ENCODE measurements around the gene DRG2. TPM values are rescaled to one million over a fixed set of nuclear protein-coding genes. Genes with fewer than 3 reads are reported as not detected.

DRG2 gene
- total and polyA plus RNA-seq, 2 donors (not counting 1 experiment from before 2014, with no cell fraction given), result 58.7 to 67.8 TPM

DNA sequence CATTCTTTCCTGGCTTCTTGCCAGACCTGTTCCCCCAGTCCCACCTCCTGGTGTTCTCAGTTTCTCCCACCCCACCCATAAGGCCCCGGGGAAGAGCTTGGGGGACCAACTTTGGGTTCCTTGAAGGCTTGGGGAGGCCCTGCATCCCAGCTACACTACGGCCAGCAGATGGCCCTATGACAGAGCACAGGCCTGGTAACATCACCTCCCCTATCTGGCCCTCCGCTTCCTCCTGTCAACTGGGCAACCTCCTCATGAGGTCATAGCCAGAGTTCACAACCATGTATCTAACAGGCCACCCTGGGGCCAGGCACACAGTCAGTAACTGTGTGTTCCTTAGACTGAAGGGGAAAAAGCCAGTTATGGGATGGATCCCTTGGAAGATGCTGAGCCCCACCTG is 52.2 kb downstream of the DRG2 start:
- Histone ChIP-seq H3K9me3 (ENCODE audit: control extremely low read depth in 1 of 3, control insufficient read depth in 2 of 3, insufficient read depth in 1 of 3, low read length in 2 of 3) (no peaks in the 10 kb centered on the region), H3K4me2 (replicated peaks; ENCODE audit: low read depth, low read length, poor library complexity, severe bottlenecking) (no peak overlapping the region), H3K27me3 (replicated peaks in 1 of 4; ENCODE audit: control extremely low read depth in 1 of 4, control insufficient read depth in 3 of 4, insufficient read depth in 4 of 4, low read length in 3 of 4) (peaks cover 0 to 13% (median 1%) of the 10 kb centered on the region in 4 experiments), H2AFZ (ENCODE audit: insufficient read depth, low read depth, low read length, poor library complexity, severe bottlenecking) (no peak overlapping the region), H3K36me3 (replicated peaks in 1 of 2; ENCODE audit: control extremely low read depth in 1 of 2, control insufficient read depth in 1 of 2, extremely low read depth in 1 of 2, insufficient read depth in 2 of 2, low read length in 1 of 2) (no peaks in the 10 kb centered on the region), H3K9ac (ENCODE audit: low read length) (no peak overlapping the region), H3K27ac (ENCODE audit: low read length in 2 of 2) (no peak overlapping the region), H3K4me3 (ENCODE audit: control extremely low read depth in 1 of 5, extremely low read depth in 1 of 5, insufficient read depth in 1 of 5, low read depth in 2 of 5, low read length in 4 of 5) (no peak overlapping the region), H3K4me1 (ENCODE audit: control insufficient read depth in 2 of 2, insufficient read depth in 2 of 2, low read length in 2 of 2) (peaks cover 0 to 4% of the 10 kb centered on the region in 2 donors), H3K79me2 (ENCODE audit: control insufficient read depth, insufficient read depth, low read length) (no peaks in the 10 kb centered on the region), H4K20me1 (ENCODE audit: control insufficient read depth, insufficient read depth, low read length, poor library complexity, severe bottlenecking) (no peaks in the 10 kb centered on the region)
- Mint-ChIP-seq H3K4me1 (peaks cover 5% of the 10 kb centered on the region), H3K4me3 (no peak overlapping the region), H3K9me3 (ENCODE audit: insufficient read depth) (no peaks in the 10 kb centered on the region), H3K27me3 (peaks cover 11% of the 10 kb centered on the region), H3K27ac (no peak overlapping the region)
- POLR2A ChIA-PET, result no interaction called here
- 69% methylated on average over 2 of the region's 3 CpGs for WGBS (ENCODE audit: insufficient coverage)
- ATAC-seq (ENCODE audit: low read depth), result no peak
- DNase-seq, result no peak
- CTCF ChIA-PET, result interaction anchor here (0.5 to 1.7 kb wide), 2 partner anchors 77 to 519 kb away, joined by 3 to 4 read pairs; no protein-coding TSS in a partner anchor
- no peak for TF ChIP-seq EZH2 (IDR thresholded peaks at IDR 0.05; ENCODE audit: borderline replicate concordance, insufficient read depth, low read depth, low read length, poor library complexity, severe bottlenecking)
- TF ChIP-seq, protein P1, sequence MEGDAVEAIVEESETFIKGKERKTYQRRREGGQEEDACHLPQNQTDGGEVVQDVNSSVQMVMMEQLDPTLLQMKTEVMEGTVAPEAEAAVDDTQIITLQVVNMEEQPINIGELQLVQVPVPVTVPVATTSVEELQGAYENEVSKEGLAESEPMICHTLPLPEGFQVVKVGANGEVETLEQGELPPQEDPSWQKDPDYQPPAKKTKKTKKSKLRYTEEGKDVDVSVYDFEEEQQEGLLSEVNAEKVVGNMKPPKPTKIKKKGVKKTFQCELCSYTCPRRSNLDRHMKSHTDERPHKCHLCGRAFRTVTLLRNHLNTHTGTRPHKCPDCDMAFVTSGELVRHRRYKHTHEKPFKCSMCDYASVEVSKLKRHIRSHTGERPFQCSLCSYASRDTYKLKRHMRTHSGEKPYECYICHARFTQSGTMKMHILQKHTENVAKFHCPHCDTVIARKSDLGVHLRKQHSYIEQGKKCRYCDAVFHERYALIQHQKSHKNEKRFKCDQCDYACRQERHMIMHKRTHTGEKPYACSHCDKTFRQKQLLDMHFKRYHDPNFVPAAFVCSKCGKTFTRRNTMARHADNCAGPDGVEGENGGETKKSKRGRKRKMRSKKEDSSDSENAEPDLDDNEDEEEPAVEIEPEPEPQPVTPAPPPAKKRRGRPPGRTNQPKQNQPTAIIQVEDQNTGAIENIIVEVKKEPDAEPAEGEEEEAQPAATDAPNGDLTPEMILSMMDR (IDR thresholded peaks at IDR 0.05), result no peak
- intact Hi-C loops (cut with micrococcal nuclease), result no loop called here

DNA sequence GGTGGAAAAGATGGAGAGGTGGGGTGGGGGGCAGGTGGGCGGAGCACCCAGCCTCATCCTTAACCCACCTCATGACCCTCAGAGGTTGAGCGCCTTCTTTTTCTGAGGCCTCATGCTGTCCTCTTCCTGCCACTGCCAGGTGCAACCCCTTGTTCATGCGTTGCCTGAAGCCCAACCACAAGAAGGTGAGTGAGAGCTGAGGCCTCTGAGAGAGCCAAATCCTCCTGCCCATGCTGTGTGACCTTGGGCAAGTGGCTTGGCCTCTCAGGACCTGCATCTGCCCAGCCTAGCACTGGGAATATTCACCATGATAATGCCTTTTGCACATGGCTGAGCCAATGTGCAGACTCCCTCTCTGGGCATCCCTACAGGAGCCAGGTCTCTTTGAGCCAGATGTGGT is 52.9 kb downstream of the DRG2 start:
- POLR2A ChIA-PET, result no interaction called here
- no peak overlapping the region for H3K27ac ChIP-seq (ENCODE audit: low read length in 2 of 2)
- H3K4me1 ChIP-seq (ENCODE audit: control insufficient read depth in 2 of 2, insufficient read depth in 2 of 2, low read length in 2 of 2), result peaks cover 0 to 4% of the 10 kb centered on the region in 2 donors
- H3K27me3 Mint-ChIP-seq, result peaks cover 11% of the 10 kb centered on the region
- intact Hi-C loops (cut with micrococcal nuclease), result loop anchor here (1.0 kb wide), 2 partner anchors 44 to 77 kb away; no protein-coding TSS in a partner anchor
- H4K20me1 ChIP-seq (ENCODE audit: control insufficient read depth, insufficient read depth, low read length, poor library complexity, severe bottlenecking), result no peaks in the 10 kb centered on the region
- H3K27me3 ChIP-seq (replicated peaks in 1 of 4; ENCODE audit: control extremely low read depth in 1 of 4, control insufficient read depth in 3 of 4, insufficient read depth in 4 of 4, low read length in 3 of 4), result peaks cover 0 to 13% (median 1%) of the 10 kb centered on the region in 4 experiments
- H3K79me2 ChIP-seq (ENCODE audit: control insufficient read depth, insufficient read depth, low read length), result no peaks in the 10 kb centered on the region
- H3K27ac Mint-ChIP-seq, result no peak overlapping the region
- CTCF ChIA-PET, result interaction anchor here (0.7 to 2.2 kb wide), 6 partner anchors 11 to 76 kb away, joined by 3 to 6 read pairs (median 4); no protein-coding TSS in a partner anchor
- no peak overlapping the region for H2AFZ ChIP-seq (ENCODE audit: insufficient read depth, low read depth, low read length, poor library complexity, severe bottlenecking)
- H3K36me3 ChIP-seq (replicated peaks in 1 of 2; ENCODE audit: control extremely low read depth in 1 of 2, control insufficient read depth in 1 of 2, extremely low read depth in 1 of 2, insufficient read depth in 2 of 2, low read length in 1 of 2), result no peaks in the 10 kb centered on the region
- no peak overlapping the region for H3K4me2 ChIP-seq (replicated peaks; ENCODE audit: low read depth, low read length, poor library complexity, severe bottlenecking)
- peaks cover 5% of the 10 kb centered on the region for H3K4me1 Mint-ChIP-seq
- DNase-seq, result no peak
- no peak for TF ChIP-seq EZH2 (IDR thresholded peaks at IDR 0.05; ENCODE audit: borderline replicate concordance, insufficient read depth, low read depth, low read length, poor library complexity, severe bottlenecking)
- no peak overlapping the region for H3K4me3 Mint-ChIP-seq
- 100% methylated on average over 1 of the region's 3 CpGs for WGBS (ENCODE audit: insufficient coverage)
- no peak overlapping the region for H3K4me3 ChIP-seq (ENCODE audit: control extremely low read depth in 1 of 5, extremely low read depth in 1 of 5, insufficient read depth in 1 of 5, low read depth in 2 of 5, low read length in 4 of 5)
- ATAC-seq (ENCODE audit: low read depth), result no peak
- H3K9ac ChIP-seq (ENCODE audit: low read length), result no peak overlapping the region
- H3K9me3 ChIP-seq (ENCODE audit: control extremely low read depth in 1 of 3, control insufficient read depth in 2 of 3, insufficient read depth in 1 of 3, low read length in 2 of 3), result no peaks in the 10 kb centered on the region
- no peaks in the 10 kb centered on the region for H3K9me3 Mint-ChIP-seq (ENCODE audit: insufficient read depth)

Data from B cell (primary cell).